Measurements from ENCODE around the gene CACYBP. TPM values are rescaled to one million over a fixed set of nuclear protein-coding genes. Genes with fewer than 3 reads are reported as not detected.

Gene CACYBP
- total RNA-seq, 6 experiments from 2014 or later: 89.9 to 164 (median 142) TPM

- Mint-ChIP-seq H3K4me3 (no peak overlapping the region), H3K27ac (no peak overlapping the region)
These were observed 35.3 kb upstream of the CACYBP start for GRCh38 chr1:174964261-174964971.

GRCh38 chr1:174964972-174965361 lies 34.8 kb upstream of the CACYBP start:
- Mint-ChIP-seq H3K36me3 (ENCODE audit: low read depth) (no peaks in the 10 kb centered on the region), H3K4me3 (no peak overlapping the region), H3K9me3 (no peaks in the 10 kb centered on the region), H3K4me1 (ENCODE audit: low read depth) (peaks cover 15% of the 10 kb centered on the region), H3K27me3 (ENCODE audit: insufficient read depth) (no peaks in the 10 kb centered on the region), H3K27ac (no peak overlapping the region)
- TF ChIP-seq CTCF (IDR thresholded peaks at IDR 0.05): no peak
- no peak for DNase-seq

More at GRCh38 chr1:174964261-174964971, 35.3 kb upstream of the CACYBP start:
- no peak for DNase-seq
- H3K27me3 Mint-ChIP-seq (ENCODE audit: insufficient read depth): no peaks in the 10 kb centered on the region
- TF ChIP-seq CTCF (IDR thresholded peaks at IDR 0.05): no peak
- H3K36me3 Mint-ChIP-seq (ENCODE audit: low read depth): no peaks in the 10 kb centered on the region
- H3K4me1 Mint-ChIP-seq (ENCODE audit: low read depth): peaks cover 15% of the 10 kb centered on the region
- no peaks in the 10 kb centered on the region for H3K9me3 Mint-ChIP-seq

GRCh38 chr1:174965362-174966007 lies 34.3 kb upstream of the CACYBP start:
- Mint-ChIP-seq H3K27ac (no peak overlapping the region), H3K4me1 (ENCODE audit: low read depth) (peaks cover 15% of the 10 kb centered on the region)
- TF ChIP-seq CTCF (IDR thresholded peaks at IDR 0.05): no peak

GRCh38 chr1:174966008-174966572 lies 33.7 kb upstream of the CACYBP start:
- Mint-ChIP-seq H3K9me3 (no peaks in the 10 kb centered on the region), H3K27me3 (ENCODE audit: insufficient read depth) (no peaks in the 10 kb centered on the region), H3K4me3 (no peak overlapping the region), H3K36me3 (ENCODE audit: low read depth) (no peaks in the 10 kb centered on the region), H3K4me1 (ENCODE audit: low read depth) (peaks cover 15% of the 10 kb centered on the region), H3K27ac (no peak overlapping the region)
- no peak for TF ChIP-seq CTCF (IDR thresholded peaks at IDR 0.05)
- DNase-seq: no peak

More at GRCh38 chr1:174965362-174966007, 34.3 kb upstream of the CACYBP start:
- Mint-ChIP-seq H3K36me3 (ENCODE audit: low read depth) (no peaks in the 10 kb centered on the region), H3K27me3 (ENCODE audit: insufficient read depth) (no peaks in the 10 kb centered on the region), H3K9me3 (no peaks in the 10 kb centered on the region), H3K4me3 (no peak overlapping the region)
- DNase-seq: no peak

GRCh38 chr1:174967845-174968705 lies 31.7 kb upstream of the CACYBP start:
- peaks cover 20% of the 10 kb centered on the region for H3K4me1 Mint-ChIP-seq (ENCODE audit: low read depth)
- H3K27me3 Mint-ChIP-seq (ENCODE audit: insufficient read depth): no peaks in the 10 kb centered on the region
- TF ChIP-seq CTCF (IDR thresholded peaks at IDR 0.05): no peak
- no peaks in the 10 kb centered on the region for H3K9me3 Mint-ChIP-seq
- no peak for DNase-seq
- H3K36me3 Mint-ChIP-seq (ENCODE audit: low read depth): no peaks in the 10 kb centered on the region
- H3K27ac Mint-ChIP-seq: no peak overlapping the region
- no peak overlapping the region for H3K4me3 Mint-ChIP-seq

Data from HFFc6 (cell line).